Thoracic aorta (tissue), 2 donors: ENCODE measurements around the gene TMEM121. TPM values are rescaled to one million over a fixed set of nuclear protein-coding genes. Genes with fewer than 3 reads are reported as not detected.

Experiments used
- ATAC-seq: fragments of 150-250 bp; one replicate; pipeline ENCODE4 v1.8.0; 2017; ENCODE audit warnings: low read depth; ENCODE audit not compliant: insufficient number of reproducible peaks, low FRiP score
- DNase-seq: peaks from one replicate; pipeline ENCODE4 v3.0.0-alpha.2; 2020; ENCODE audit warnings: low spot score
- H3K27ac ChIP-seq, 2 donors: fragments of 200-600 bp; sonication (generic); 1 replicate in 1 of 2; 2 replicates in 1 of 2; pipeline ENCODE4 v1.5.1; 2016; ENCODE audit warnings: mild to moderate bottlenecking in 2 of 2, moderate library complexity in 2 of 2
- H3K27me3 ChIP-seq: fragments of 200-600 bp; sonication (generic); replicated peaks from 2 replicates; pipeline ENCODE4 v1.6.0; 2016; ENCODE audit warnings: mild to moderate bottlenecking; ENCODE audit not compliant: insufficient read depth
- H3K36me3 ChIP-seq: fragments of 200-600 bp; sonication (generic); one replicate; pipeline ENCODE4 v1.5.1; 2016
- H3K4me1 ChIP-seq, 2 donors: fragments of 200-600 bp; sonication (generic); 1 replicate in 1 of 2; 2 replicates in 1 of 2; pipeline versions ENCODE4 v1.5.1 to v1.6.0; 2016; ENCODE audit warnings: low read depth in 2 of 2, mild to moderate bottlenecking in 1 of 2; ENCODE audit not compliant: control insufficient read depth in 1 of 2
- H3K4me3 ChIP-seq: fragments of 200-600 bp; sonication (generic); 2 replicates; pipeline ENCODE4 v1.5.1; 2016; ENCODE audit warnings: mild to moderate bottlenecking
- H3K9me3 ChIP-seq: fragments of 200-600 bp; sonication (generic); 2 replicates; pipeline ENCODE4 v1.5.1; 2016
- total RNA-seq, 2 donors: library from RNA; depleted of rRNA; stranded (reverse); fragments of >200 nt; gene quantifications; one replicate each; pipeline versions ENCODE4 v1.1.0 to v1.2.3, GENCODE V29; 2016
- TF ChIP-seq, protein P1 (sequence below): fragments of 200-600 bp; sonication (generic); IDR thresholded peaks from one replicate; pipeline ENCODE4 v1.5.1; 2019; ENCODE audit warnings: antibody characterized with exemption

Gene TMEM121
- total RNA-seq, 2 donors from 2014 or later: 2.6 to 5.5 TPM

DNA sequence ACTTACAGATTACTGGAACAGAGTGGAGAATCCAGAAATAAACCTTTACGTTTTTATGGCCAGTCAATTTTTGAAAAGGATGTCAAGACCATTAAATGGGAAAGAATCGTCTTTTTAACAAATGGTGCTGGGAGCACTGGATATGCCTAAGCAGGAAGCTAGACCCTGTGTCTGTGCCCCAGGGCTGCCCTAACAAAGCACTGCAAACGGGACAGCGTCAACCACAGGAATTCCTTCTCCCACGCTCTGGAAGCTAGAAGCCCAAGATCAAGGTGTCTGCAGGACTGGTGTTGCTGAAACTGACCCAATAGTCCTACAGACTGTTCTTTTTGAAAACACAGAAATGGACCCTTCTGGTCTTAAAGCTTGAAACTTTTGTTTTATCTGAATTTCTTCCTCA lies 9.3 kb upstream of the TMEM121 start:
- no peaks in the 10 kb centered on the region for H3K4me1 ChIP-seq
- H3K9me3 ChIP-seq: no peaks in the 10 kb centered on the region
- no peaks in the 10 kb centered on the region for H3K36me3 ChIP-seq
- no peak for DNase-seq
- TF ChIP-seq, protein P1, sequence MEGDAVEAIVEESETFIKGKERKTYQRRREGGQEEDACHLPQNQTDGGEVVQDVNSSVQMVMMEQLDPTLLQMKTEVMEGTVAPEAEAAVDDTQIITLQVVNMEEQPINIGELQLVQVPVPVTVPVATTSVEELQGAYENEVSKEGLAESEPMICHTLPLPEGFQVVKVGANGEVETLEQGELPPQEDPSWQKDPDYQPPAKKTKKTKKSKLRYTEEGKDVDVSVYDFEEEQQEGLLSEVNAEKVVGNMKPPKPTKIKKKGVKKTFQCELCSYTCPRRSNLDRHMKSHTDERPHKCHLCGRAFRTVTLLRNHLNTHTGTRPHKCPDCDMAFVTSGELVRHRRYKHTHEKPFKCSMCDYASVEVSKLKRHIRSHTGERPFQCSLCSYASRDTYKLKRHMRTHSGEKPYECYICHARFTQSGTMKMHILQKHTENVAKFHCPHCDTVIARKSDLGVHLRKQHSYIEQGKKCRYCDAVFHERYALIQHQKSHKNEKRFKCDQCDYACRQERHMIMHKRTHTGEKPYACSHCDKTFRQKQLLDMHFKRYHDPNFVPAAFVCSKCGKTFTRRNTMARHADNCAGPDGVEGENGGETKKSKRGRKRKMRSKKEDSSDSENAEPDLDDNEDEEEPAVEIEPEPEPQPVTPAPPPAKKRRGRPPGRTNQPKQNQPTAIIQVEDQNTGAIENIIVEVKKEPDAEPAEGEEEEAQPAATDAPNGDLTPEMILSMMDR: no peak
- no peak for ATAC-seq
- no peaks in the 10 kb centered on the region for H3K27me3 ChIP-seq
- no peak overlapping the region for H3K4me3 ChIP-seq
- no peak overlapping the region for H3K27ac ChIP-seq

DNA sequence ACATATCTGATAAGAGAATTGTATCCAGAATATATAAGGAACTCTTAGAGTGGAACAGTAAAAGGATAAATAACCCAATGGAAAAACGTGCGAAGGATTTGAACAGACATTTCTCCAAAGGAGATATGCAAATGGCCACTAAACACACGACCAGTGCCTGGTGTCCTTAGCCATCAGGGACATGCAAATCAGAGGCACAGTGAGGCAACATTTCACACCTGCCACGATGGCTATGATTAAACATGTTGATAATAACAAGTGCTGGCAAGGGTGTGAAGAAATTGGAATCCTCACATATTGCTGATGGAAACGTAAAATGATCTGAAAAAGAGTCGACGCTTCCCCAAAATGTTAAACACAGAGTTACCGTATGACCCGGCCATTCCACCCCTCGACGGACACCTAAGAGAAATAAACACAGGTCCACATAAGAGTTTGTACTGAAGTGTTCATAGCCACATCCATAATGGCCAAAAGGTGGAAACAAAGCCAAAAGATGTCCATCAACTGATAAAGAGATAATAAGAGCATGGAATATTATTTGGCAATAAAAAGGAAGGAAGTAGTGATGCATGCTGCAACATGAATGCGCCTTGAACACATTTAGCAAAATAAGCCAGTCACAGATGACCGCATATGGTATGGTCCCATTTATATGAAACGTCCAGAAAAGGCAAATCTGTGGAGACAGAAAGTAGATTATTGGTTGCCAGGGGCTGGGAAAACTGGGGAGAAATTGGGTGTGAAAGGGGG lies 6.3 kb upstream of the TMEM121 start:
- DNase-seq: no peak
- Histone ChIP-seq H3K4me1 (no peaks in the 10 kb centered on the region), H3K27me3 (no peaks in the 10 kb centered on the region), H3K36me3 (no peaks in the 10 kb centered on the region), H3K4me3 (no peak overlapping the region), H3K27ac (no peak overlapping the region), H3K9me3 (no peaks in the 10 kb centered on the region)
- no peak for ATAC-seq
- TF ChIP-seq, protein P1: no peak

DNA sequence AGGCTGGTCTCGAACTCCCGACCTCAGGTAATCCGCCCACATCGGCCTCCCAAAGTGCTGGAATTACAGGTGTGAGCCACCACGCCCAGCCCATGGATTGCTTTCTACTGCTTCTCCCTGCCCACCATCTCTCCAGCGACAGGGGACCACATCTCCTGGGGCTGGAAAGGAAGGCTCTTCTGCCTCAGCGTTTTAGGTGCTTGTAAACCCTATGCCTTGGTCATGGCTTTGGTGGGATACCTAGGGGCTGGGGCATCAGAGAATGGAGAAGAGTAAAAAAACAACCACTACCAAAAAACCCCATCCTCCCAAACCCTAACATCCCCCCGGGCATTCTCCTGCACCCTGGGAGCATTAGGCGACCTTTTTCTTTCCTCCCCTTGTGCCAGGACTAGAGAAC lies 1.1 kb upstream of the TMEM121 start:
- H3K27ac ChIP-seq: peak overlapping the region; percentile 38 to 47
- TF ChIP-seq, protein P1: no peak
- H3K36me3 ChIP-seq: no peaks in the 10 kb centered on the region
- peaks cover 23 to 25% of the 10 kb centered on the region in 2 donors for H3K4me1 ChIP-seq
- no peak overlapping the region for H3K4me3 ChIP-seq
- ATAC-seq (no peak), DNase-seq (no peak)
- H3K9me3 ChIP-seq: no peaks in the 10 kb centered on the region
- H3K27me3 ChIP-seq: no peaks in the 10 kb centered on the region

DNA sequence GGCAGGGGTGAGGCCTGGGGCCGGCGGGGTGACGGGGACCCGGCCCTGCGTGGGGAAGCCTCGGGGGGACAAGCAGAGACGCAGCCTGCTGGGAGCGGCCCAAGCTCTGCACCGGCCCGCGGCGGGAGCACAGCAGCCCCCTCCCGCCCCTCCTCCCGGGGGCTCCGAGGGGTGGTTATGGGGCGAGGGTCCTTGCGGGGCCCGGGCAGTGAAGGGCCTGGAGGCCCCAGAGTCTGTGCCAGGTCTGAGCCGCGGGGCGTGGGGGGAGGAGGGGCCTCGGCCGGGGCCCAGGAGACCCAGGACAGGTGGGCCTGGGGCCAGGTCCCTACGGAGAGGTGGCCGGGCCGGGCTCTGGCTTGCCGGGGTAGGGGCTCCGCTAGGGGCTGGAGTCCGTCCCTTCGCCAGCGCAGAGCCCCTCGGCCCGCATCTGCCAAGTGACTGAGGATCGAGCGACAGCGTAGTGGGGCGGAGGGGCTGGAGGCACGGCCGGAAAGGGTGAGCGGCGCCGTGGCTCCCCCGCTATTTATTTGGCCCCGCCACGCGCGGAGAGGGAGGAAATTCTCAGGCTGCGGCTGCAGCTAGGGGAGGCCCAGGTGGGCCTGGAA lies 495 bp downstream of the TMEM121 start:
- TF ChIP-seq, protein P1: no peak
- no peaks in the 10 kb centered on the region for H3K9me3 ChIP-seq
- H3K4me3 ChIP-seq: peak overlapping the region; percentile 78
- DNase-seq (no peak), ATAC-seq (no peak)
- H3K27me3 ChIP-seq: no peaks in the 10 kb centered on the region
- H3K4me1 ChIP-seq: peaks cover 23 to 25% of the 10 kb centered on the region in 2 donors
- H3K27ac ChIP-seq: no peak overlapping the region
- no peaks in the 10 kb centered on the region for H3K36me3 ChIP-seq

DNA sequence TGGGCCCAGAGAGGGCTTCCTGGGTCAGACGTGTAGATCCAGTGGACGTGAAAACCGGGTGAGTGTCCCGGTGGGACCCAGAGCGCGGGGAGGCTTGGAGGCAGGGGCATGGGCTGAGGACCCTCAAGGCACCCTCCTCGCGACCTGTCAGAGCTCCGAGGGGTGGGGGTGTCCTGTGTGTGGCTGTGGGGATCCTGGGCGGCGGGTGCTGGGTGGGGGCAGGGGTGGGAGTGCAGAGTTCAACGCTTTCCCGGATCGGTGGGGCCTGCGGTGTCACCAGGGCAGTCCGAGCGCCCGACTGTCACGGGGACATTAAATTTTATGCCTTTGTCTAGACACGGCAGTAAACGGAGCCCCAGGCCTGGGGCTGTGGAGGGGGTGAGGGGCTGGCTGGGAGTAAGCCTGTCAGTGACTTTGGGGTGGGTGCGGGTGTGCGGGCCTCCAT lies 1.0 kb downstream of the TMEM121 start:
- no peak overlapping the region for H3K27ac ChIP-seq
- no peak for ATAC-seq

More for the DNA sequence above, 1.0 kb downstream of the TMEM121 start:
- Histone ChIP-seq H3K27me3 (no peaks in the 10 kb centered on the region), H3K4me3 (peak overlapping the region; percentile 78), H3K4me1 (peaks cover 23 to 25% of the 10 kb centered on the region in 2 donors), H3K36me3 (no peaks in the 10 kb centered on the region), H3K9me3 (no peaks in the 10 kb centered on the region)
- no peak for DNase-seq
- TF ChIP-seq, protein P1: no peak
